ENCODE data around the gene MGMT. TPM values are rescaled to one million over a fixed set of nuclear protein-coding genes. Genes with fewer than 3 reads are reported as not detected.

MGMT gene
- total and polyA plus RNA-seq, 9 of the 15 experiments (the other 6 are each of a cell fraction or from before 2014, with no cell fraction given): 0.03 to 0.29 (median 0.11) TPM; not detected in 4

- H3K36me3 ChIP-seq (ENCODE audit: control insufficient read depth, insufficient read depth, low read length): no peaks in the 10 kb centered on the region
- H2AFZ ChIP-seq (ENCODE audit: low read depth, low read length): no peak overlapping the region
- no peak overlapping the region for H3K27ac ChIP-seq (ENCODE audit: extremely low read depth, low read depth, low read length)
- H3K9me3 ChIP-seq (replicated peaks; ENCODE audit: control insufficient read depth, insufficient read depth, low read depth, low read length): no peaks in the 10 kb centered on the region
- H3K79me2 ChIP-seq (ENCODE audit: control insufficient read depth, insufficient read depth, low read length): no peaks in the 10 kb centered on the region
- H3K27me3 ChIP-seq (ENCODE audit: control insufficient read depth in 2 of 2, insufficient read depth in 2 of 2, low read length in 2 of 2): no peaks in the 10 kb centered on the region
- no TSS peak for BruUV-seq (replicated peaks)
- TF ChIP-seq CREB1 (IDR thresholded peaks at IDR 0.05): no peak
- TF ChIP-seq CREB1 (CRISPR knock-in tag; IDR thresholded peaks at IDR 0.05): no peak
- TF ChIP-seq CBX5 (IDR thresholded peaks at IDR 0.05; ENCODE audit: borderline replicate concordance, low read depth): no peak
- TF ChIP-seq EWSR1 (IDR thresholded peaks at IDR 0.05; ENCODE audit: borderline replicate concordance, low read depth, partially characterized antibody): no peak
- TF ChIP-seq NFXL1 (CRISPR knock-in tag; IDR thresholded peaks at IDR 0.05): no peak
- no peak for TF ChIP-seq MTA2 (IDR thresholded peaks at IDR 0.05; ENCODE audit: low read depth)
- no peak for TF ChIP-seq HNRNPL (IDR thresholded peaks at IDR 0.05; ENCODE audit: low read depth, low read length)
- TF ChIP-seq KLF10 (CRISPR knock-in tag; IDR thresholded peaks at IDR 0.05): no peak
- TF ChIP-seq ATF7 (IDR thresholded peaks at IDR 0.05): no peak
- TF ChIP-seq SAFB (IDR thresholded peaks at IDR 0.05; ENCODE audit: borderline replicate concordance, low read depth, low read length): no peak
- no peak for TF ChIP-seq HSF4 (CRISPR knock-in tag; IDR thresholded peaks at IDR 0.05; ENCODE audit: borderline replicate concordance)
- TF ChIP-seq NR3C1 (CRISPR knock-in tag; IDR thresholded peaks at IDR 0.05): no peak
- TF ChIP-seq KAT8 (IDR thresholded peaks at IDR 0.05; ENCODE audit: low read depth): no peak
- TF ChIP-seq ZNF780A (CRISPR knock-in tag; IDR thresholded peaks at IDR 0.05): no peak
- TF ChIP-seq CBX3 (IDR thresholded peaks at IDR 0.05; ENCODE audit: borderline replicate concordance in 1 of 2, low read length in 2 of 2): no peak
- no peak for TF ChIP-seq ARID1B (IDR thresholded peaks at IDR 0.05)
- ChIA-PET POLR2A (no interaction called here), CTCF (ENCODE audit: low intra/inter-chr PET ratio) (no interaction called here)
- WGBS (ENCODE audit: insufficient coverage, low coverage, missing lambda C conversion rate): 0% methylated on average over 2 of the region's 13 CpGs
- no peaks in the 10 kb centered on the region for H4K20me1 ChIP-seq (replicated peaks; ENCODE audit: control insufficient read depth, insufficient read depth, low read length)
- DNase-seq (ENCODE audit: extremely low read depth in 1 of 4, low spot score in 3 of 4) (no peak), FAIRE-seq (no peak), ATAC-seq (no peak)
- intact Hi-C loops (cut with micrococcal nuclease): no loop called here
- no peak overlapping the region for H3K4me3 ChIP-seq
- H3K9ac ChIP-seq (ENCODE audit: insufficient read depth in 1 of 2, low read depth in 2 of 2, low read length in 2 of 2): no peak overlapping the region
- H3K9me1 ChIP-seq (ENCODE audit: control insufficient read depth, insufficient read depth, low read length): no peaks in the 10 kb centered on the region
- in situ Hi-C loops (cut with MboI): no loop called here
- H3K4me2 ChIP-seq (ENCODE audit: insufficient read depth, low read length): no peak overlapping the region
- no peaks in the 10 kb centered on the region for H3K4me1 ChIP-seq (replicated peaks in 1 of 2; ENCODE audit: control insufficient read depth in 2 of 2, insufficient read depth in 2 of 2, low read length in 2 of 2)
These were observed 113.0 kb downstream of the MGMT start for GRCh38 chr10:129580010-129580409.

Data from K562 (cell line).